Epithelial cell of proximal tubule (primary cell): ENCODE measurements around the gene DNPEP. TPM values are rescaled to one million over a fixed set of nuclear protein-coding genes. Genes with fewer than 3 reads are reported as not detected.

Experiments
- DNase-seq: peaks from one replicate; pipeline ENCODE4 v3.0.0-alpha.2; 2011; ENCODE audit warnings: low read depth
- H3K4me3 ChIP-seq: 2 replicates; pipeline ENCODE4 v1.5.1; 2011; ENCODE audit warnings: low read depth, mild to moderate bottlenecking, low read length
- total RNA-seq: library from RNA; depleted of rRNA; stranded (reverse); fragments of >200 nt; gene quantifications from 2 replicates; pipeline ENCODE4 v1.2.3, GENCODE V29; 2015
- TF ChIP-seq, protein P1 (sequence below): conservative IDR thresholded peaks from 2 replicates; pipeline ENCODE4 v1.5.1; 2012; ENCODE audit warnings: low read depth, mild to moderate bottlenecking, low read length

The DNPEP gene
- total RNA-seq: 40.0 and 54.0 TPM in 2 replicates

DNA sequence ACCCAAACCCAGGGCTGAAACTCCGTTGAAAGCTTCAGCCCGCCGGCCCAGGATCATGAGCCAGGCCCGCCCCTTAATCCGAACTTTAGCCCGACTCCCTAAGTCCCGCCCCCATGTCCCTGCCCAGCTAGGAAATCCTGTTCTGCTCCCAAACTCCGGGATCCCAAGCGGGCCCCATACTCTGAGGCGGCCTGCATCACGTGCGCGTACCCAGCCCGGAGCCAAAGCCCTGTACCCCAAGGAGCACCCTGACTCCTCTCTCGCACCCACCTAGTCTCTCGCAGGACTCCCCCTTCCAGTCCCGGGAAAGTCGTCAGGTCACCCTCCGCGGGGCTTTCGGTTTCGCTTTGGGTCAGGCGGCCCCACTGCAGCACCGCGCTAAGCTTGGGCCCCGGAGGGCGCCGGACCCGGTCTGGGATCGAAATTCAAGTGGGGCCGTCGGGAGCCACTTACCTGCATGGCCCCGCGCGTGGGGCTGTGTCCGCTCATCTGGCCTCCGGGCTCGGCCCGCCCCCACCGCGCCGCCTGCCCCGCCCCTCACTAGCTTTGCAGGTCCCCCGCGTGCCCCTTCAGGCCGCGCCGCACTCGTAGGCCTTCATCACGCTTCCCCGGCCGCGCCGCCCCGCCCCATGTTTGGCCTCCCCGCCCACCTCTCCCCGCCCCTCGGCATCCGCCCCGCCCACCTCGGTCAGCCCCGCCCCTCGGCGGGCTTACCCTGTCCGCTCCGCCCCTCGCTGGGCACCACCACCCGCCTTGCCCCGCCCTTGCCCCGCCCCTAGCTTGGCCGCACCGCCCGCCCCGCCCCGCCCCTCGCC, at the start of gene DNPEP:
DNPEP (minus strand) TSS at position 607 of the 815 bp plus-strand sequence; CDS start at position 489, 118 bp downstream.
- no peak for DNase-seq
- H3K4me3 ChIP-seq: peak within 1 kb of the TSS; percentile 90
- TF ChIP-seq, protein P1, sequence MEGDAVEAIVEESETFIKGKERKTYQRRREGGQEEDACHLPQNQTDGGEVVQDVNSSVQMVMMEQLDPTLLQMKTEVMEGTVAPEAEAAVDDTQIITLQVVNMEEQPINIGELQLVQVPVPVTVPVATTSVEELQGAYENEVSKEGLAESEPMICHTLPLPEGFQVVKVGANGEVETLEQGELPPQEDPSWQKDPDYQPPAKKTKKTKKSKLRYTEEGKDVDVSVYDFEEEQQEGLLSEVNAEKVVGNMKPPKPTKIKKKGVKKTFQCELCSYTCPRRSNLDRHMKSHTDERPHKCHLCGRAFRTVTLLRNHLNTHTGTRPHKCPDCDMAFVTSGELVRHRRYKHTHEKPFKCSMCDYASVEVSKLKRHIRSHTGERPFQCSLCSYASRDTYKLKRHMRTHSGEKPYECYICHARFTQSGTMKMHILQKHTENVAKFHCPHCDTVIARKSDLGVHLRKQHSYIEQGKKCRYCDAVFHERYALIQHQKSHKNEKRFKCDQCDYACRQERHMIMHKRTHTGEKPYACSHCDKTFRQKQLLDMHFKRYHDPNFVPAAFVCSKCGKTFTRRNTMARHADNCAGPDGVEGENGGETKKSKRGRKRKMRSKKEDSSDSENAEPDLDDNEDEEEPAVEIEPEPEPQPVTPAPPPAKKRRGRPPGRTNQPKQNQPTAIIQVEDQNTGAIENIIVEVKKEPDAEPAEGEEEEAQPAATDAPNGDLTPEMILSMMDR: no peak

DNA sequence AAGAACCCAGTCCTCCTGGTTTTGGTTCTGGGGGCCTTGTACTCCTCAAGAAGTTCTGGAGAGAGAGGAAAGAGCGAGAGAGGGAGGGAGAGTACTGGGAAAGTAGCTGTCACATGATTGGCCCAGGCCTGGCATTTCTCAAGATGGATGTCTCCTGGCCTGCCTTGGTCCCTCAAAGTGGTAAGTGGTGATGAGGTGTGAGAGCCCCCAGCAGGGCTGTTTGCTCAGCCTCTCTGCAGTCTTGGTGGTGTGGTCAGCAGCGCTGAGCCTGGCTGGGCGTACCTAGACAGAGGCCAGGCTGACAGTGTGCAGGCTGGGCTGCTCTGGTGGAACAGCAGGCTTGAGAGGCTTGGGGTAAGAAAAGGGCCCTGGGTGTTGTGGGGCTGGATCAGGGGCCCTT, 49.4 kb upstream of the DNPEP start:
- TF ChIP-seq, protein P1: no peak
- H3K4me3 ChIP-seq: no peak overlapping the region
- DNase-seq: no peak

DNA sequence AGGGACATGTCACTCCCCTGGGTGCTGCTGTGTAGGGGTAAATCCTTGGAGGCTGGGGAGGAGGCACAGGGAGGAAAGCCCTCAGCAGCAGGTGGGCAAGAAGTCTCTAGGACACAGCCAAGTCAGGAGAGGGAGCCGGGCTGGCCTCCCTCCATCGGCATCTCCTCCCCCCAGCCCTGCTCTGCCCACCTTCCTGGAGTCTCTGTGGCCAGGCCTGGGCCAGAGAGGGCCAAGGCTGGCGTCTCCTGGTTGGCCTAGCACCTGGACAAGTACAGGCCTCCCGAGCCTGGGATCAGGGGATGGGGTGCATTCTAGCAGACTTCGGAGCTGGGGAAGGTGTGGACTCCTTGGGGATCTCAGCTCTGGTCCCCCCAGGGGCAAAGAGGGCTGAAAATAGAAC, 48.8 kb upstream of the DNPEP start:
- no peak overlapping the region for H3K4me3 ChIP-seq

DNA sequence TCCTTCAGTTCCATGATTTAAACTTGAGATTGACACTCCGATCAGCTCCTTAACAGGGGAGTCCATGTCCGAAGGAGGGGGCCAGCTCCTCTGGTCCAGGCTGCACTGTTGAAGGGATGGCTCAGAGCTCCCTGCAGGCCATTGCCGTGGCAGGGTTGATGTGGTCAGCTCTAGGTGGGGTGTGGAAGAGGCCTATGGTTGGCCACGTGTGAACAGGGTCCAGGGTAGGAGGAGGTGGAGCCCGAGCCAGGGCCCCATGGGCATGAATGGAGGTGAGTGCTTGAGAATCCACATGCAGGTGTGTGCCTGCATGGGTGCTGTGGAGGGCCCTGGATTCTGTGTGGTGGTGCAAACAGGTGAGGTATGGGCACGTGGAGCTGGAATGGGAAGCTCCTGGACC, 48.0 kb upstream of the DNPEP start:
- no peak for DNase-seq
- H3K4me3 ChIP-seq: no peak overlapping the region
- TF ChIP-seq, protein P1: no peak

More for the DNA sequence above, 48.8 kb upstream of the DNPEP start:
- no peak for DNase-seq
- TF ChIP-seq, protein P1: no peak

DNA sequence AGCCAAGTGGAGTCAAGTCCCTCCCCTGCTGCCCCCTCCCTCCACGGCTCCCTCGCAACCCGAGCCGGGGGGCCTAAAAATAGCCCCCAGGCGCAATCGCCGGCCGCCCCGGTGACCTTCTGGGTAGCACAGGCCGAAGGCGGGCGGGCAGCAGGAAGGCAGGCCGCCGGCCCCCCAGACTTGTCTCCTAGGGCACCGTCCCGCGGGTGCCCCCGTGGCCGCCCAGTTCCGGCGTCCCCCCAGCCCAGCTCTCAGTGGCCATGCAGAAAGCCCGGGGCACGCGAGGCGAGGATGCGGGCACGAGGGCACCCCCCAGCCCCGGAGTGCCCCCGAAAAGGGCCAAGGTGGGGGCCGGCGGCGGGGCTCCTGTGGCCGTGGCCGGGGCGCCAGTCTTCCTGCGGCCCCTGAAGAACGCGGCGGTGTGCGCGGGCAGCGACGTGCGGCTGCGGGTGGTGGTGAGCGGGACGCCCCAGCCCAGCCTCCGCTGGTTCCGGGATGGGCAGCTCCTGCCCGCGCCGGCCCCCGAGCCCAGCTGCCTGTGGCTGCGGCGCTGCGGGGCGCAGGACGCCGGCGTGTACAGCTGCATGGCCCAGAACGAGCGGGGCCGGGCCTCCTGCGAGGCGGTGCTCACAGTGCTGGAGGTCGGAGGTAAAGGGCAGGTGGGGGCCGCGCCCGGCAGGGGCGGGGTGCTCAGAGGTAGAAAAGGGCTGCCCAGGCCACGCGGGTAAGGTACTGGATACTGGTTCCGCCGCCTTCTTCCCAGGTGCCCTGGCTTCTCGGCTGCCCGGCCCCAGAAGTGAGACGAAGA, 47.2 kb upstream of the DNPEP start, which contains the start of gene SPEG:
SPEG (plus strand) TSS at position 126 of the 808 bp plus-strand sequence; CDS start at position 261, 135 bp downstream.
- no peak for DNase-seq
- no peak within 1 kb of the TSS for H3K4me3 ChIP-seq
- TF ChIP-seq, protein P1: no peak

DNA sequence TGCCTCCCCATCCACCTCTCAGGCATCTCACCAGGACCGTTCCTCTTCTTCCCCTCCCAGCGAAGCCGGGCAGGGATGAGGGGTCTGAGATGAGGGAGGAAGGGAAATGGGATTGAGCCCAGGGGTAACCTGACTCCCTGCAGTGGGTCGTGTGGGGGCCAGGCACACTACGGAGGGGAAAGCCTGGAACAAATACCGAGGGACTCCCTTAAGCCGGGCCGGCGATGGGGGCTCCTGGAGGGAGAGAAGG, 46.7 kb upstream of the DNPEP start:
- no peak overlapping the region for H3K4me3 ChIP-seq
- DNase-seq: no peak
- TF ChIP-seq, protein P1: no peak
